Glutamatergic neuron (in vitro differentiated cells): ENCODE measurements around the gene VPS11. TPM values are rescaled to one million over a fixed set of nuclear protein-coding genes. Genes with fewer than 3 reads are reported as not detected.
A peak's percentile ranks its signal among the peaks of the same experiment; 100 is the strongest.

Experiments used
- DNase-seq: peaks from one replicate; pipeline ENCODE4 v3.0.0; 2022
- H3K27ac Mint-ChIP-seq: one replicate; pipeline ENCODE4 v1.8.0; 2020; ENCODE audit warnings: mild to moderate bottlenecking, mixed read lengths, inconsistent platforms; ENCODE audit not compliant: unreplicated experiment
- H3K27me3 Mint-ChIP-seq: one replicate; pipeline ENCODE4 v1.8.0; 2020; ENCODE audit warnings: mild to moderate bottlenecking, moderate library complexity, mixed read lengths, inconsistent platforms; ENCODE audit not compliant: unreplicated experiment
- H3K36me3 Mint-ChIP-seq: one replicate; pipeline ENCODE4 v1.8.0; 2020; ENCODE audit warnings: mild to moderate bottlenecking, mixed read lengths, inconsistent platforms; ENCODE audit not compliant: unreplicated experiment
- H3K4me1 Mint-ChIP-seq: one replicate; pipeline ENCODE4 v1.8.0; 2020; ENCODE audit warnings: mild to moderate bottlenecking, low read depth, mixed read lengths, inconsistent platforms; ENCODE audit not compliant: unreplicated experiment
- H3K4me3 Mint-ChIP-seq: one replicate; pipeline ENCODE4 v1.8.0; 2020; ENCODE audit warnings: mild to moderate bottlenecking, mixed read lengths, inconsistent platforms; ENCODE audit not compliant: unreplicated experiment
- H3K9me3 Mint-ChIP-seq: one replicate; pipeline ENCODE4 v1.8.0; 2020; ENCODE audit warnings: mild to moderate bottlenecking, moderate library complexity, mixed read lengths, inconsistent platforms; ENCODE audit not compliant: unreplicated experiment
- total RNA-seq: library from RNA; stranded (reverse); fragmentation: NEBNext Ultra II Directional; extraction: Animal tissue kit (Norgen Biotek cat#: 25700); gene quantifications from one replicate; pipeline ENCODE4 v1.2.1, GENCODE V29; 2021; ENCODE audit not compliant: unreplicated experiment
- TF ChIP-seq, protein P1 (sequence below): fragments of 200-600 bp; sonication (generic); IDR thresholded peaks from one replicate; pipeline ENCODE4 v1.5.0; 2021; ENCODE audit not compliant: partially characterized antibody, unreplicated experiment

VPS11 gene
- total RNA-seq, 1 donor from 2014 or later: 32.7 TPM

DNA sequence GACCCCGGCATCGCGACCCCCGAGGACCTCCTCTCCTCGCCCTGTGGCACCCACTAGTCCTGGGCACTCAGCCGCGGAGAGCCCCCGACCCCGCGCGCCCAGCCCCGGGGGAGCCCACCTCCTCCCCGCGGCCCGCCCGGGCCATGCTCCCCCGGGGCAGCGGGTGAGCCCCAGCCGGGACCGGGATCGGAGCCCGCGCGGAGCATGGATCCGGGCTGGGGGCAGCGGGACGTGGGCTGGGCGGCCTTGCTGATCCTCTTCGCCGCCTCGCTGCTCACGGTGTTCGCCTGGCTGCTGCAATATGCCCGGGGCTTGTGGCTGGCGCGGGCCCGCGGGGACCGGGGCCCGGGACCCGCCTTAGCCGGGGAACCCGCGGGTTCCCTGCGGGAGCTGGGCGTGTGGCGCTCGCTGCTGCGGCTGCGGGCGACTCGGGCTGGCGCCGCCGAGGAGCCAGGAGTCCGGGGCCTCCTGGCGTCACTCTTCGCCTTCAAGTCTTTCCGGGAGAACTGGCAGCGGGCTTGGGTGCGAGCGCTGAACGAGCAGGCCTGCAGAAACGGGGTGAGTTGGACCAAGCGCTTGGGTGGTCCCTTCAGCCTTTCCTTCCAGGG lies 40.0 kb downstream of the VPS11 start:
- TF ChIP-seq, protein P1, sequence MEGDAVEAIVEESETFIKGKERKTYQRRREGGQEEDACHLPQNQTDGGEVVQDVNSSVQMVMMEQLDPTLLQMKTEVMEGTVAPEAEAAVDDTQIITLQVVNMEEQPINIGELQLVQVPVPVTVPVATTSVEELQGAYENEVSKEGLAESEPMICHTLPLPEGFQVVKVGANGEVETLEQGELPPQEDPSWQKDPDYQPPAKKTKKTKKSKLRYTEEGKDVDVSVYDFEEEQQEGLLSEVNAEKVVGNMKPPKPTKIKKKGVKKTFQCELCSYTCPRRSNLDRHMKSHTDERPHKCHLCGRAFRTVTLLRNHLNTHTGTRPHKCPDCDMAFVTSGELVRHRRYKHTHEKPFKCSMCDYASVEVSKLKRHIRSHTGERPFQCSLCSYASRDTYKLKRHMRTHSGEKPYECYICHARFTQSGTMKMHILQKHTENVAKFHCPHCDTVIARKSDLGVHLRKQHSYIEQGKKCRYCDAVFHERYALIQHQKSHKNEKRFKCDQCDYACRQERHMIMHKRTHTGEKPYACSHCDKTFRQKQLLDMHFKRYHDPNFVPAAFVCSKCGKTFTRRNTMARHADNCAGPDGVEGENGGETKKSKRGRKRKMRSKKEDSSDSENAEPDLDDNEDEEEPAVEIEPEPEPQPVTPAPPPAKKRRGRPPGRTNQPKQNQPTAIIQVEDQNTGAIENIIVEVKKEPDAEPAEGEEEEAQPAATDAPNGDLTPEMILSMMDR: no peak
- peaks cover 28% of the 10 kb centered on the region for H3K4me1 Mint-ChIP-seq
- H3K27ac Mint-ChIP-seq: no peak overlapping the region
- H3K27me3 Mint-ChIP-seq: peaks cover 7% of the 10 kb centered on the region
- peaks cover 12% of the 10 kb centered on the region for H3K36me3 Mint-ChIP-seq
- H3K4me3 Mint-ChIP-seq: peak overlapping the region; percentile 92
- peak; percentile 44 for DNase-seq
- H3K9me3 Mint-ChIP-seq: peaks cover 2% of the 10 kb centered on the region

DNA sequence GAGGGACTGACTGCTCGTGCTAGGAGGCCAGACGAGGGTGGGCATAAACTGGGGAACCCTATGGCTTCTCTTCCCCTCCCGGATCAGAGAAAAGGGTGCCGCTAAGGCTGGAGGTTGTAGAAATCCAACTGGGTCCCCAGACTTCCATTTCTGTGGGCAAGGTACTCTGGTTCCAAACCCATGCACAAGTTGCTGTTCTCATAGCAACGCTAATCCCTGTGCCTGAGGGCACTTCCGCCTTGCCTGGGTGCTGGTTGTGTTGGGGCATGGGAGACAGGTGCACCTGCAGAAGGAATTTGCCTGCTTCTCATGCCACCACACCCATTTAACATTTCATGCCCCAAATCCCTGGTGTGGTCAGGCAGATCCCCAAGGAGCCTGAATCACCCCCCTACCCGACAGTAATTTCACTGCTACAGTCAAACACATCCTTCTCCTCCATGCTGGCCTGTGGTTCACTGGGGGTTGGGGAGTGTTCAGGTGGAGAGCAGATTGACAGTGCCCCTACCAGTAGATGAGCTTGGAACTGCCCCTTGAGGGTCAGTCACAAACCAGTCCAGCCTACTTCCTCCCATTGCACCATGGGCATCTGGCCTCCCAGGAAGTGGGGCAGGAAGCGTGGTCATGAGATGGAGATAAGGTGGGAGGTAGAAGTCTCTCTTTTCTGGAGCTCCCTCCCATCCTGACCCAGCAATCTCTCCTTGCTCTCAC lies 40.7 kb downstream of the VPS11 start:
- TF ChIP-seq, protein P1: no peak
- H3K36me3 Mint-ChIP-seq: peaks cover 12% of the 10 kb centered on the region
- H3K27me3 Mint-ChIP-seq: peaks cover 7% of the 10 kb centered on the region
- no peak for DNase-seq
- peaks cover 2% of the 10 kb centered on the region for H3K9me3 Mint-ChIP-seq
- H3K4me3 Mint-ChIP-seq: peak overlapping the region; percentile 92
- peak overlapping the region; percentile 14 for H3K27ac Mint-ChIP-seq
- peaks cover 28% of the 10 kb centered on the region for H3K4me1 Mint-ChIP-seq

DNA sequence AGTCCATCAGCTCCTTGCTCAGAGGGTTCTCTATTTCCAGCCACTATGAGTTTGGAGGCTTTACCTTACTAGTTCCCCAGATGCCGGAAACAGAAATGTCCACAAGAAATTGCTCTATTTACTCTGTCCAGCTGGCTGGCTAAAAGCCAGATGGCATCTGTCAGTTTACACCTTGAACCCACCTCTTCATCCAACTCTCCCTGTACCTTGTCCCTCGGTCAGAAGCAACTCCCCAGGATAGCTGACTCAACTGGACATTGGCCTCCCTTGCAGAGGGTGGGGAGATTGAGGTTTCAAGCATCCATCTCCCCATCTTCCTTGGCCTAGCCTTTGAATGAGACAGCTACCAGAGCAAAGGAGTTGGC lies 41.2 kb downstream of the VPS11 start:
- peaks cover 12% of the 10 kb centered on the region for H3K36me3 Mint-ChIP-seq
- DNase-seq: no peak
- peaks cover 7% of the 10 kb centered on the region for H3K27me3 Mint-ChIP-seq
- H3K4me1 Mint-ChIP-seq: peaks cover 23% of the 10 kb centered on the region
- H3K27ac Mint-ChIP-seq: no peak overlapping the region
- H3K4me3 Mint-ChIP-seq: peak overlapping the region; percentile 92
- peaks cover under 1% of the 10 kb centered on the region for H3K9me3 Mint-ChIP-seq
- TF ChIP-seq, protein P1: no peak

DNA sequence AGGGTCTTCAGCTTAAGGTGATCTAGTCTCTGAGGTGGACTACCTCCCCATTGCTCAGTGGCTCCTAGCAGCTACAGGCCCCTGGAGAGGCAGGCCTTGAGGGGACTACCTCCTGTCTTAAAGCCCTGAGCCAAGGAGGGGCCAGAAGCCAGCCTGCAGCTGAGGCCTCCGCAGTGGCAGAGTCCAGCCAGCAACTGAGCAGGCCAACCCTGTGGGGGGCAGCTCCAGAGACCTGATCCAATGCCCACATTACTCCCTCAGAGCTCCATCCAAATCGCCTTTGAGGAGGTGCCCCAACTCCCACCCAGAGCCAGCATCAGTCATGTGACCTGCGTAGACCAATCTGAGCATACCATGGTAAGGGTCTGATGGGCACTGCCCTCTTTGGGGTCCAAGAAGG lies 42.2 kb downstream of the VPS11 start:
- Mint-ChIP-seq H3K4me1 (peaks cover 14% of the 10 kb centered on the region), H3K27me3 (peaks cover 7% of the 10 kb centered on the region), H3K9me3 (no peaks in the 10 kb centered on the region), H3K36me3 (peaks cover 12% of the 10 kb centered on the region), H3K27ac (no peak overlapping the region), H3K4me3 (peak overlapping the region; percentile 30)
- no peak for DNase-seq
- TF ChIP-seq, protein P1: no peak

DNA sequence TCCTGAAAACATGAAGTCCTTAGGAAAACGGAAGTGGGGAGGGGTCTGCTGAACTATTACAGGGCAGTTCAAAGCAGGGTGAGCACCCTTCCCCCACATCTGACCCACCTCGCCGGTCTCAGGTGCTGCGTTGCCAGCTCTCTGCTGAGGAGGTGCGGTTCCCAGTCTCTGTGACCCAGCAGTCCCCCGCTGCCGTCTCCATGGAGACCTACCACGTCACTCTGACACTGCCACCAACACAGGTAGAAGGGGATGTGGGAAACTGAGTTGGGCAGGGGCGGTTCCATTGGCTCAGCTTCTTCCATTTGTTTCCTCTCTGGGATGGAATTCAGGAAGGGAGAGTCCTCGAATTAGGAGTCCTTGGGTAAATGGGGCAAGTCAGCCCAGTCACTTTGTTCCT lies 42.8 kb downstream of the VPS11 start:
- H3K9me3 Mint-ChIP-seq: no peaks in the 10 kb centered on the region
- TF ChIP-seq, protein P1: no peak
- peaks cover 11% of the 10 kb centered on the region for H3K4me1 Mint-ChIP-seq
- H3K27me3 Mint-ChIP-seq: peaks cover 7% of the 10 kb centered on the region
- H3K4me3 Mint-ChIP-seq: peak overlapping the region; percentile 30
- DNase-seq: no peak
- H3K36me3 Mint-ChIP-seq: peaks cover 16% of the 10 kb centered on the region
- H3K27ac Mint-ChIP-seq: no peak overlapping the region
